MM.1S (cell line): ENCODE data around the gene BROX.

ENCODE experiments used
- DNase-seq: peaks from one replicate; pipeline ENCODE4 v3.0.0-alpha.2; 2015
- H2AFZ ChIP-seq: fragments of 300-600 bp; sonication (generic); 2 replicates; pipeline ENCODE4 v1.6.0; 2016; ENCODE audit warnings: antibody characterized with exemption, low read length
- H3F3A ChIP-seq: fragments of 300-600 bp; sonication (generic); 2 replicates; pipeline ENCODE4 v1.6.1; 2016; ENCODE audit warnings: mild to moderate bottlenecking, antibody characterized with exemption, low read length, moderate library complexity, mixed read lengths; ENCODE audit not compliant: insufficient read depth
- H3K27ac ChIP-seq: fragments of 300-600 bp; sonication (generic); 2 replicates; pipeline ENCODE4 v1.5.1; 2016; ENCODE audit warnings: mild to moderate bottlenecking, low read length
- H3K27me3 ChIP-seq: fragments of 300-600 bp; sonication (generic); replicated peaks from 2 replicates; pipeline ENCODE4 v1.6.0; 2016; ENCODE audit warnings: low read length; ENCODE audit not compliant: insufficient read depth
- H3K36me3 ChIP-seq: fragments of 300-600 bp; sonication (generic); replicated peaks from 2 replicates; pipeline ENCODE4 v1.6.1; 2016; ENCODE audit warnings: mild to moderate bottlenecking, low read length, mixed read lengths; ENCODE audit not compliant: insufficient read depth
- H3K4me1 ChIP-seq: fragments of 300-600 bp; sonication (generic); 2 replicates; pipeline ENCODE4 v1.6.1; 2016; ENCODE audit warnings: low read length, mixed read lengths
- H3K4me2 ChIP-seq: fragments of 300-600 bp; sonication (generic); 2 replicates; pipeline ENCODE4 v1.6.0; 2016; ENCODE audit warnings: low read depth, low read length
- H3K4me3 ChIP-seq: fragments of 300-600 bp; sonication (generic); 2 replicates; pipeline ENCODE4 v1.5.1; 2016; ENCODE audit warnings: low read length, mixed read lengths
- H3K79me2 ChIP-seq: fragments of 300-600 bp; sonication (generic); 2 replicates; pipeline ENCODE4 v1.6.1; 2016; ENCODE audit warnings: mixed run types, low read length, mixed read lengths
- H3K9ac ChIP-seq: fragments of 300-600 bp; sonication (generic); 2 replicates; pipeline ENCODE4 v1.6.1; 2016; ENCODE audit warnings: low read length, mixed read lengths
- H3K9me2 ChIP-seq: fragments of 300-600 bp; sonication (generic); replicated peaks from 2 replicates; pipeline ENCODE4 v1.6.1; 2016; ENCODE audit warnings: mild to moderate bottlenecking, low read length, mixed read lengths; ENCODE audit not compliant: insufficient read depth
- H3K9me3 ChIP-seq: fragments of 300-600 bp; sonication (generic); replicated peaks from 2 replicates; pipeline ENCODE4 v1.6.1; 2016; ENCODE audit warnings: mild to moderate bottlenecking, low read length, mixed read lengths; ENCODE audit not compliant: insufficient read depth
- H4K20me1 ChIP-seq: fragments of 300-600 bp; sonication (generic); 2 replicates; pipeline ENCODE4 v1.6.1; 2016; ENCODE audit warnings: mild to moderate bottlenecking, low read length, moderate library complexity, mixed read lengths; ENCODE audit not compliant: insufficient read depth
- EZH2 ChIP-seq: fragments of 300-600 bp; sonication (generic); optimal IDR thresholded peaks from 2 replicates; pipeline ENCODE3; 2017; ENCODE audit warnings: low read depth, mild to moderate bottlenecking, antibody characterized with exemption, low read length, mixed read lengths
- EZH2phosphoT487 ChIP-seq: fragments of 300-600 bp; sonication (generic); IDR thresholded peaks from 2 replicates; pipeline ENCODE4 v1.6.1; 2018; ENCODE audit warnings: antibody characterized with exemption, low read length
- TF ChIP-seq, protein P1 (sequence below): fragments of 300-600 bp; sonication (generic); IDR thresholded peaks from 2 replicates; pipeline ENCODE4 v1.5.1; 2016; ENCODE audit warnings: antibody characterized with exemption, low read length, mixed read lengths

The BROX gene

GRCh38 chr1:222749927-222750326 lies 37.6 kb downstream of the BROX start:
- Histone ChIP-seq H3K4me1 (0 out of 2 replicates have a peak, but pooled peaks cover 5% of the 10 kb centered on the region), H3K9me3 (no peaks in the 10 kb centered on the region), H3F3A (no peaks in the 10 kb centered on the region), H3K79me2 (no peaks in the 10 kb centered on the region), H3K4me3 (no peak overlapping the region), H3K27ac (no peak overlapping the region), H3K36me3 (no peaks in the 10 kb centered on the region), H3K9me2 (no peaks in the 10 kb centered on the region), H3K27me3 (no peaks in the 10 kb centered on the region; the same call in 1 of the 2 replicates), H3K4me2 (no peak overlapping the region), H4K20me1 (no peaks in the 10 kb centered on the region), H3K9ac (no peak overlapping the region), H2AFZ (no peak overlapping the region)
- DNase-seq = no peak
- TF ChIP-seq EZH2 = no peak
- no peak for TF ChIP-seq EZH2phosphoT487
- TF ChIP-seq, protein P1, sequence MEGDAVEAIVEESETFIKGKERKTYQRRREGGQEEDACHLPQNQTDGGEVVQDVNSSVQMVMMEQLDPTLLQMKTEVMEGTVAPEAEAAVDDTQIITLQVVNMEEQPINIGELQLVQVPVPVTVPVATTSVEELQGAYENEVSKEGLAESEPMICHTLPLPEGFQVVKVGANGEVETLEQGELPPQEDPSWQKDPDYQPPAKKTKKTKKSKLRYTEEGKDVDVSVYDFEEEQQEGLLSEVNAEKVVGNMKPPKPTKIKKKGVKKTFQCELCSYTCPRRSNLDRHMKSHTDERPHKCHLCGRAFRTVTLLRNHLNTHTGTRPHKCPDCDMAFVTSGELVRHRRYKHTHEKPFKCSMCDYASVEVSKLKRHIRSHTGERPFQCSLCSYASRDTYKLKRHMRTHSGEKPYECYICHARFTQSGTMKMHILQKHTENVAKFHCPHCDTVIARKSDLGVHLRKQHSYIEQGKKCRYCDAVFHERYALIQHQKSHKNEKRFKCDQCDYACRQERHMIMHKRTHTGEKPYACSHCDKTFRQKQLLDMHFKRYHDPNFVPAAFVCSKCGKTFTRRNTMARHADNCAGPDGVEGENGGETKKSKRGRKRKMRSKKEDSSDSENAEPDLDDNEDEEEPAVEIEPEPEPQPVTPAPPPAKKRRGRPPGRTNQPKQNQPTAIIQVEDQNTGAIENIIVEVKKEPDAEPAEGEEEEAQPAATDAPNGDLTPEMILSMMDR = no peak

GRCh38 chr1:222750651-222751050 lies 38.3 kb downstream of the BROX start:
- Histone ChIP-seq H3K9me3 (no peaks in the 10 kb centered on the region), H4K20me1 (no peaks in the 10 kb centered on the region), H3K79me2 (no peaks in the 10 kb centered on the region), H3K36me3 (no peaks in the 10 kb centered on the region), H3K4me2 (no peak overlapping the region), H3K9ac (no peak overlapping the region), H3K27ac (no peak overlapping the region), H3K4me3 (no peak overlapping the region), H3K4me1 (0 out of 2 replicates have a peak, but pooled peaks cover 5% of the 10 kb centered on the region), H3F3A (no peaks in the 10 kb centered on the region), H2AFZ (no peak overlapping the region), H3K9me2 (no peaks in the 10 kb centered on the region), H3K27me3 (no peaks in the 10 kb centered on the region; the same call in 1 of the 2 replicates)
- peak; percentile 50 for DNase-seq
- TF ChIP-seq EZH2 = no peak
- no peak for TF ChIP-seq EZH2phosphoT487
- TF ChIP-seq, protein P1 = no peak

GRCh38 chr1:222751255-222751654 lies 38.9 kb downstream of the BROX start:
- Histone ChIP-seq H2AFZ (no peak overlapping the region), H3K4me2 (no peak overlapping the region), H3F3A (no peaks in the 10 kb centered on the region), H3K9ac (no peak overlapping the region), H3K4me3 (no peak overlapping the region), H3K27me3 (no peaks in the 10 kb centered on the region; the same call in 1 of the 2 replicates), H3K9me2 (no peaks in the 10 kb centered on the region), H3K4me1 (0 out of 2 replicates have a peak, but pooled peaks cover 5% of the 10 kb centered on the region), H4K20me1 (no peaks in the 10 kb centered on the region), H3K9me3 (no peaks in the 10 kb centered on the region), H3K79me2 (no peaks in the 10 kb centered on the region), H3K36me3 (no peaks in the 10 kb centered on the region), H3K27ac (no peak overlapping the region)
- DNase-seq = no peak
- TF ChIP-seq EZH2 (no peak), EZH2phosphoT487 (no peak)
- TF ChIP-seq, protein P1 = no peak
